MCF 10A (cell line): ENCODE measurements around the gene TMEM164. TPM values are rescaled to one million over a fixed set of nuclear protein-coding genes. Genes with fewer than 3 reads are reported as not detected.
A peak's percentile ranks its signal among the peaks of the same experiment; 100 is the strongest.

ENCODE experiments used
- BruUV-seq: library from RNA; stranded (reverse); fragments of 400-500 nt; replicated peaks from 2 replicates; lab custom pipeline; 2021; lab: Mats Ljungman, UMichigan
- CTCF ChIA-PET: fragments of 300-600 bp; sonication (Branson Sonifier 250); formaldehyde crosslinking; extraction: SDS; loops from one replicate; lab custom pipeline; 2021; ENCODE audit warnings: antibody characterized with exemption, inconsistent platforms; lab: Yijun Ruan, JAX
- POLR2A ChIA-PET: fragments of 300-600, 350-650 bp; sonication (Branson Sonifier 250); formaldehyde crosslinking; extraction: SDS; loops from one replicate; lab custom pipeline; 2020; ENCODE audit warnings: antibody characterized with exemption, inconsistent platforms; lab: Yijun Ruan, JAX
- DNase-seq: peaks from one replicate; pipeline ENCODE4 v3.0.0-alpha.2; 2018; ENCODE audit not compliant: unreplicated experiment
- H3K27ac Mint-ChIP-seq: one replicate; pipeline ENCODE4 v1.8.0; 2022; ENCODE audit warnings: mild to moderate bottlenecking, low read depth, mixed read lengths; ENCODE audit not compliant: unreplicated experiment
- H3K27me3 Mint-ChIP-seq: one replicate; pipeline ENCODE4 v1.8.0; 2022; ENCODE audit warnings: mixed read lengths; ENCODE audit not compliant: insufficient read depth, unreplicated experiment
- H3K36me3 Mint-ChIP-seq: one replicate; pipeline ENCODE4 v1.8.0; 2022; ENCODE audit warnings: mild to moderate bottlenecking, moderate library complexity, mixed read lengths; ENCODE audit not compliant: insufficient read depth, unreplicated experiment
- H3K4me1 Mint-ChIP-seq: one replicate; pipeline ENCODE4 v1.8.0; 2022; ENCODE audit warnings: mixed read lengths; ENCODE audit not compliant: insufficient read depth, unreplicated experiment
- H3K4me3 Mint-ChIP-seq: one replicate; pipeline ENCODE4 v1.8.0; 2022; ENCODE audit warnings: mild to moderate bottlenecking, moderate library complexity, mixed read lengths; ENCODE audit not compliant: unreplicated experiment
- H3K9me3 Mint-ChIP-seq: one replicate; pipeline ENCODE4 v1.8.0; 2022; ENCODE audit warnings: mixed read lengths; ENCODE audit not compliant: unreplicated experiment
- intact Hi-C: fragments of 100-400 bp; cut with micrococcal nuclease; formaldehyde crosslinking; loops from 2 replicates; pipeline ENCODE4 v1.14.1; 2022
- total RNA-seq: library from RNA; stranded (reverse); gene quantifications from 2 replicates; pipeline ENCODE4 v1.2.3, GENCODE V29; 2022
- TF ChIP-seq, protein P1 (sequence below): fragments of 200-600 bp; IDR thresholded peaks from one replicate; pipeline ENCODE4 v1.8.0; 2022; ENCODE audit warnings: antibody characterized with exemption, mild to moderate bottlenecking; ENCODE audit not compliant: unreplicated experiment

The TMEM164 gene
- total RNA-seq, 1 experiment from 2014 or later = 39.2 TPM

DNA sequence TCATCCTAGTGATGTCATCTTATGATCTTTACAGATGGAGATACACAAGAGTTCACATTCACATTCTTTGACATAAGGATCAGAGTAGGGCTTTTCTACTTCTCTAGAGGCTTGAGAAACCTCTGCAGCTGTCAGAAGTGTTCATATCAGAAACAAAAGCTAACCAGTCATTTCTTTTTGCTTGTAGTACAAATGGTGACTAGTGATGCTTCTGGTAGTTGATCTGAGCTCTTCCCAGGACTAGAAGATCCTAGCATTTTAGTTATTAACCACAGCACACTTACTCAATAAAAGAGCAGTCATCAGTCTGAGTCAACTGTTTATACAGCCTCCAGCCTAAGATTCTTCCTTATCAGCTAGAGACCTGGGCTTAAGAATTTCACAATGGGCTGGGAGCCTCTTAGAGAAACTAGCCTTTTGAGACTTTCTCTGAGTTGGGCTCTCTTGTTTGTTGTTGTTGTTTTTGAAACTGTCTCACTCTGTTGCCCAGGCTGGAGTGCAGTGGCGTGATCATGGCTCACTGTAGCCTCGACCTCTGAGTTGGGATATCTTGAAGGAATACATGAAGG, 84.1 kb downstream of the TMEM164 start:
- H3K36me3 Mint-ChIP-seq = no peaks in the 10 kb centered on the region
- H3K9me3 Mint-ChIP-seq = no peaks in the 10 kb centered on the region
- H3K4me3 Mint-ChIP-seq = peak overlapping the region; percentile 66
- BruUV-seq = no TSS peak
- intact Hi-C loops = loop anchor here (2.0 to 5.0 kb wide), 2 partner anchors 60 to 175 kb away; no protein-coding TSS in a partner anchor
- H3K27me3 Mint-ChIP-seq = peaks cover 36% of the 10 kb centered on the region
- peak overlapping the region; percentile 95 for H3K27ac Mint-ChIP-seq
- DNase-seq = peak; percentile 87
- ChIA-PET POLR2A (interaction anchor here (0.8 to 3.6 kb wide), 11 partner anchors 18 to 133 kb away, joined by 3 to 18 read pairs (median 3); partner anchors contain the start of gene TMEM164), CTCF (no interaction called here)
- H3K4me1 Mint-ChIP-seq = peaks cover 31% of the 10 kb centered on the region
- TF ChIP-seq, protein P1, sequence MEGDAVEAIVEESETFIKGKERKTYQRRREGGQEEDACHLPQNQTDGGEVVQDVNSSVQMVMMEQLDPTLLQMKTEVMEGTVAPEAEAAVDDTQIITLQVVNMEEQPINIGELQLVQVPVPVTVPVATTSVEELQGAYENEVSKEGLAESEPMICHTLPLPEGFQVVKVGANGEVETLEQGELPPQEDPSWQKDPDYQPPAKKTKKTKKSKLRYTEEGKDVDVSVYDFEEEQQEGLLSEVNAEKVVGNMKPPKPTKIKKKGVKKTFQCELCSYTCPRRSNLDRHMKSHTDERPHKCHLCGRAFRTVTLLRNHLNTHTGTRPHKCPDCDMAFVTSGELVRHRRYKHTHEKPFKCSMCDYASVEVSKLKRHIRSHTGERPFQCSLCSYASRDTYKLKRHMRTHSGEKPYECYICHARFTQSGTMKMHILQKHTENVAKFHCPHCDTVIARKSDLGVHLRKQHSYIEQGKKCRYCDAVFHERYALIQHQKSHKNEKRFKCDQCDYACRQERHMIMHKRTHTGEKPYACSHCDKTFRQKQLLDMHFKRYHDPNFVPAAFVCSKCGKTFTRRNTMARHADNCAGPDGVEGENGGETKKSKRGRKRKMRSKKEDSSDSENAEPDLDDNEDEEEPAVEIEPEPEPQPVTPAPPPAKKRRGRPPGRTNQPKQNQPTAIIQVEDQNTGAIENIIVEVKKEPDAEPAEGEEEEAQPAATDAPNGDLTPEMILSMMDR = no peak

DNA sequence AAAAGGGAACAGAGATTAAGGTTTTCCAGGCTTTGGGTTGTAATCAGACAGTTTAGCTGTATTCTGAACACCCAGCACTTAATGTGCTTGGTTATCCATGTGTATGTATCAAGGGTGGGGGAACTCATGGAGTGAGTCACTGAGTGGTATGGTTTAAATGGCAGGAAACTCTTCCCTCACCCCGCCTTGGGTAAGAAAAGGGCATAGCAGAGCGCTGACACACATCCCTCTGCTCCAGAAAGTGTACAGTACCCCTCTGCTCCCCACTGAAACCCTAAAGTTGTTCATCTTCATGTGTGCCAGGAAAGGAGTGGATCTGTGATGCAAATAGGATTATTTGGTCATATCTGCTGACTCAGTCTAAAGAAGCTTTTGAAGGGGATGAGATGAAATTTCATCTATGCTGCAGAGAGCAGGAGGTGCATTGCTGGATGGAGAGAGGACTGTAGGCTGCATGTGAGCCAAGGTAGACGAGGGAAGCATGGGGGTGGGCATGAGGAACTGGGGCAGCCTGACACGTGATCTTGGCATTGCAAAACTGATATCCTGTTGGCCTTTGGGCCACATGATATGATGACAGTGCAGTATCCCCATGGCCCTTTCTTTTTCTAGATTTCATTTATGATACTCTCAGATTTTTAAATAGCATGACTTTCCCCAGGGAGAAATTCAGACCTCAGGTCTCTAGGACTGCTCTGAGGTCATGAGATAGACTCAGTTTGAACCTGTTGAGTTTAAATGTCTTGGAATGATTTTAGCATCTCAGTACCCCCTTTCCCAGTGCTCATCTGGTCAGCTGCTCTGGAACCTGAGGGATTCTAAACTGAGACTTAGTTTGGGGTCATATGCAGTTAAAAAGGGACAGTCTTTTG, 84.8 kb downstream of the TMEM164 start:
- H3K4me1 Mint-ChIP-seq = peaks cover 25% of the 10 kb centered on the region
- H3K4me3 Mint-ChIP-seq = peak overlapping the region; percentile 66
- peaks cover 31% of the 10 kb centered on the region for H3K27me3 Mint-ChIP-seq
- no peaks in the 10 kb centered on the region for H3K9me3 Mint-ChIP-seq
- BruUV-seq = TSS peak; percentile 79
- TF ChIP-seq, protein P1 = no peak
- intact Hi-C loops = loop anchor here (2.0 to 5.0 kb wide), 2 partner anchors 61 to 175 kb away; no protein-coding TSS in a partner anchor
- ChIA-PET POLR2A (interaction anchor here (0.5 to 3.6 kb wide), 13 partner anchors 17 to 134 kb away, joined by 3 to 18 read pairs (median 3); partner anchors contain the start of gene TMEM164), CTCF (interaction anchor here (1.0 kb wide), 1 partner anchor 10 kb away, joined by 4 read pairs; no protein-coding TSS in a partner anchor)
- peak overlapping the region; percentile 95 for H3K27ac Mint-ChIP-seq
- DNase-seq = peak; percentile 93
- H3K36me3 Mint-ChIP-seq = no peaks in the 10 kb centered on the region

DNA sequence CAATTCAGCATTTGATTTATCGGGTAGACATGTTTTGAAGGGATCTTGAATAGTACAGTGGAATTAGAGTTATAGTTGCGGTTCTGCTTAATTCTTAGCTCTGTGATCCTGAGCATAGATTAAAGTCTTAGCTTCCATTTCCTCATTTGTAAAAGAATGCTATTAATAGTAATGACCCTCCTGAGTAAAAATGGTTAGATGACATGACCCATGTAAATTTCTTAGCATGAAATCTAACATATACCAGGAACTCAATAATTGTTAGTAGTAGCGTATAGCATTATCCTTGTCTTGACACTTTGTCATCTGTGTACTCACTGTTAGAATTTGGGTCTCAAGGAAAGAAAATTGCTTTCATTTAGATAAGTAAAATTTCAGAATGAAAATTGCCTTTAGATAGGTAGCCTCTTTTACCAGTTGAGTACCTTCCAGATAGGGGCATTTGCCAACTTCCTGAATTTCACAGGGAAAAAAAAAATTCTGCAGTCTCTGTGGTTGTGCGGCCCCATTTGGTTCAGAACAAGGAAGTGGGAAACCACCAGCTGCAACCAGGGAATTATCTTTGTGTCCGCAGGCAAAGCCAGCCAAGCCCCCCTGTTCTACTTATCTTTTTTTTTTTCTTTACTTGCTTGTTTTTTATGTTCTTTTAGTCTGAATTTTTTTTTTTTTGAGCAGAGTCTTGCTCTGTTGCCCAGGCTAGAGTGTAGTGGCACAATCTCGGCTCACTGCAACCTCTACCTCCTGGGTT, 86.9 kb downstream of the TMEM164 start:
- peaks cover 7% of the 10 kb centered on the region for H3K9me3 Mint-ChIP-seq
- intact Hi-C loops = loop anchor here (5.0 kb wide), 1 partner anchor 178 kb away; no protein-coding TSS in a partner anchor
- CTCF ChIA-PET = no interaction called here

More for the DNA sequence above, 86.9 kb downstream of the TMEM164 start:
- Mint-ChIP-seq H3K4me3 (peak overlapping the region; percentile 66), H3K36me3 (peaks cover 8% of the 10 kb centered on the region), H3K4me1 (peaks cover 20% of the 10 kb centered on the region), H3K27me3 (peaks cover 42% of the 10 kb centered on the region), H3K27ac (no peak overlapping the region)
- TF ChIP-seq, protein P1 = no peak
- no TSS peak for BruUV-seq
- no peak for DNase-seq
- POLR2A ChIA-PET = interaction anchor here (0.7 to 3.6 kb wide), 3 partner anchors 8 to 64 kb away, joined by 3 to 18 read pairs (median 4); no protein-coding TSS in a partner anchor
